K562 (cell line): ENCODE data around the gene VAC14.

Experiments used
- ETV5 ChIP-seq: sonication (generic); formaldehyde crosslinking; IDR thresholded peaks from 2 replicates; pipeline ENCODE4 v1.4.0; 2020; ENCODE audit warnings: low read depth, mild to moderate bottlenecking, missing genetic modification reagents
- HIVEP1 ChIP-seq: fragments of 250-450 bp; sonication (Bioruptor Pico); IDR thresholded peaks from 2 replicates; pipeline ENCODE4 v1.4.0; 2020; ENCODE audit warnings: mild to moderate bottlenecking
- JUN ChIP-seq, 2 experiments: sonication (generic) in 1 of 2; formaldehyde crosslinking in 1 of 2; IDR thresholded peaks; 2 replicates each; pipeline versions ENCODE4 v1.6.1 to v1.8.0; 2012 to 2022; ENCODE audit warnings: borderline replicate concordance in 2 of 2, mild to moderate bottlenecking in 2 of 2, improper control_type of control experiment in 1 of 2, low read depth in 1 of 2, low read length in 1 of 2, missing genetic modification reagents in 1 of 2
- MAFK ChIP-seq: IDR thresholded peaks from 2 replicates; pipeline ENCODE4 v1.6.1; 2011; ENCODE audit warnings: low read length, improper control_type of control experiment
- MNT ChIP-seq, 2 experiments: fragments of 450-650 bp; conservative IDR thresholded peaks; 2 replicates each; pipeline ENCODE4 v1.6.1; 2017; ENCODE audit warnings: mild to moderate bottlenecking in 2 of 2, moderate library complexity in 2 of 2
- MTA1 ChIP-seq: fragments of 450-650 bp; IDR thresholded peaks from 2 replicates; pipeline ENCODE4 v1.6.1; 2017; ENCODE audit warnings: borderline replicate concordance
- REST ChIP-seq, 2 experiments: fragments of 450-650 bp; formaldehyde crosslinking in 1 of 2; IDR thresholded peaks; 2 replicates each; pipeline versions ENCODE4 v1.4.0 to v1.6.1; 2014 to 2020; ENCODE audit warnings: mild to moderate bottlenecking in 2 of 2, borderline replicate concordance in 1 of 2, low read depth in 1 of 2
- SMC3 ChIP-seq: conservative IDR thresholded peaks from 2 replicates; pipeline ENCODE4 v1.6.1; 2011; ENCODE audit warnings: low read depth, low read length, improper control_type of control experiment; ENCODE audit not compliant: insufficient read depth
- TCFL5 ChIP-seq: fragments of 250-450 bp; sonication (Bioruptor Pico); conservative IDR thresholded peaks from 2 replicates; pipeline ENCODE4 v1.6.1; 2021; ENCODE audit warnings: mild to moderate bottlenecking, moderate library complexity, matching md5 sums
- ZFP36 ChIP-seq: fragments of 150-350 bp; IDR thresholded peaks from 2 replicates; pipeline ENCODE4 v1.6.1; 2018; ENCODE audit warnings: low read length, low read depth; ENCODE audit not compliant: partially characterized antibody
- ZNF184 ChIP-seq: sonication (generic); formaldehyde crosslinking; IDR thresholded peaks from 2 replicates; pipeline ENCODE4 v1.5.0; 2020; ENCODE audit warnings: missing genetic modification reagents

GRCh38 chr16:70661918-70662641 lies 138.9 kb downstream of the VAC14 start:
- TF ChIP-seq SMC3 = no peak
- TF ChIP-seq MNT (conservative IDR thresholded peaks at IDR 0.05) = no peak
- TF ChIP-seq REST (IDR thresholded peaks at IDR 0.05; ENCODE audit: borderline replicate concordance) = no peak
- TF ChIP-seq REST (CRISPR knock-in tag; IDR thresholded peaks at IDR 0.05; ENCODE audit: low read depth) = no peak
- TF ChIP-seq MTA1 = no peak
- TF ChIP-seq TCFL5 = no peak
- no peak for TF ChIP-seq ETV5 (CRISPR knock-in tag)
- TF ChIP-seq HIVEP1 (CRISPR knock-in tag) = no peak
- no peak for TF ChIP-seq MAFK
- no peak for TF ChIP-seq JUN (IDR thresholded peaks at IDR 0.05; ENCODE audit: borderline replicate concordance, low read depth, low read length)
- TF ChIP-seq JUN (CRISPR knock-in tag; IDR thresholded peaks at IDR 0.05; ENCODE audit: borderline replicate concordance) = no peak
- no peak for TF ChIP-seq ZFP36
- no peak for TF ChIP-seq ZNF184 (CRISPR knock-in tag)
